GM21723 (cell line): ENCODE results near the gene RNU1-3.
"Not testable (repeated sequence)": the region's sequence is repeated elsewhere in the genome, so short reads cannot be mapped to it uniquely, and the experiment has no call there.

ENCODE experiments used
- ATAC-seq: cut with Tn5 transposase; IDR thresholded peaks from one replicate; pipeline ENCODE4 v1.9.1; 2021; ENCODE audit warnings: mild to moderate bottlenecking, moderate library complexity; ENCODE audit not compliant: unreplicated experiment

Gene RNU1-3

DNA sequence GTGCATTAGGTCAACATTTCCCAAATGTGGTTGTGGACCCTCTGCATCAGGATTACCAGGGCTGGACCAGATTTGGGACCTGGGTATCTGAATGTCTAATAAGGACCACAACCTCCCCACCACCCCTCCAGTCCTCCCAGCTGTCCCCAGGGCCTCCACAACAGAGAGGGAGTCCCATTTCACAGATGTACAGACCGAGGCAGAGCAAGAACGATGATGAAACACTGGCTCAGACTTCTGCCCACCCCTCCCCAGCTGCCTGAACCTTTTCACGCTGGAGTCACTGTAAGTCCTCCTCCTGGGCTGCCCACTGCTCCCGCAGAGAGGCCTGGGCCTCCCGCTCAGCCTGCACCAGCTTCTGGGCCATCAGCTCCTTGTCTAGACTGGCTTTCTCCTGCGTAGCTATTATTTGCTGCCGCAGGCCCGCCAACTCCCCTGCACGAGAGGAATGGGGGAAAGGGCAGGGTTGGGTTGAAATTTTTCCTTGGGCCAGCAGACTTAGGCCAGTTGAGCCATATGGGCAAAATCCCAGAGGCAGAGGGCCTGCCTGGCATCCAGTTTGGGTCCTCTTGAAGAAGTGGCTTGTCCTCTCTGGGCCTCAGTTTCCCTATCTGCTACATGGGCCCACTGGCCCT lies 45.0 kb downstream of the RNU1-3 start:
- not testable (repeated sequence) for ATAC-seq

- ATAC-seq, result no peak
Measured at GRCh38 chr1:16621300-16621658, 45.5 kb downstream of the RNU1-3 start.

- not testable (repeated sequence) for ATAC-seq
Measured at GRCh38 chr1:16619803-16620501, 46.8 kb downstream of the RNU1-3 start.

DNA sequence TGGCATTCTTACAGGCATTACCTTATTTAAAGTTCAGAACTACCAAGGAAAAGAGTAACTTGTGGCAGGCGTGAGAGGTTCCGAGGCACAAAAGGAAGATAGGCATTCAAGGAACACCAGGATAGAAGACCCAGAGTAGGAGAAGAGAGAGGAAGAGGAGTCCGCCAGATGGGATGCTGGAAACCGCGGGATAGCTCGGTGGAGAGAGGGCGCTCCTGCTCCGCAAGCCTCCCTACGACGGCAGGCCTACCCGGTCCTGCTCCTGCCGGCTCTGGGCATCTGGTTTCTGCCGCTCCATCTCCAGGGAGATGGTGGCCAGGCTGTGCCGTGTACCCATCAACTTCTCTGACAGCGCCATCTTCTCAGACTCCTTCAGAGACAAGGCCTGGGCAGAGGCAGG lies 48.0 kb downstream of the RNU1-3 start:
- no peak for ATAC-seq

GRCh38 chr1:16617778-16618580 lies 48.8 kb downstream of the RNU1-3 start:
- ATAC-seq, result no peak

- no peak for ATAC-seq
Measured at GRCh38 chr1:16617114-16617631, 49.6 kb downstream of the RNU1-3 start.
